Keratinocyte (primary cell): Measurements from ENCODE around the gene PRRC2C. TPM values are rescaled to one million over a fixed set of nuclear protein-coding genes. Genes with fewer than 3 reads are reported as not detected.
"Not testable (repeated sequence)": the region's sequence is repeated elsewhere in the genome, so short reads cannot be mapped to it uniquely, and the experiment has no call there.

Source experiments
- DNase-seq: peaks from one replicate; pipeline ENCODE4 v3.0.0-alpha.2; 2011; ENCODE audit warnings: low read depth, missing footprints, low spot score
- FAIRE-seq: peaks from 2 replicates; lab custom pipeline; 2011; peaks lifted over from hg19 to GRCh38; lab: Jason Lieb, UNC
- H2AFZ ChIP-seq: 2 replicates; pipeline ENCODE4 v1.6.0; 2012; ENCODE audit warnings: low read length, control low read depth, inconsistent platforms; ENCODE audit not compliant: control insufficient read depth
- H3K27ac ChIP-seq: 2 replicates; pipeline ENCODE4 v1.5.1; 2011; ENCODE audit warnings: low read length; ENCODE audit not compliant: control insufficient read depth, insufficient read depth
- H3K27me3 ChIP-seq: 3 replicates; pipeline ENCODE4 v1.6.0; 2011; ENCODE audit warnings: low read length; ENCODE audit not compliant: control insufficient read depth, insufficient read depth; ENCODE audit errors: extremely low read depth
- H3K36me3 ChIP-seq, 2 experiments: 2 replicates in 1 of 2; 3 replicates in 1 of 2; pipeline ENCODE4 v1.5.1; 2011; ENCODE audit warnings: low read length in 2 of 2, mild to moderate bottlenecking in 1 of 2; ENCODE audit not compliant: control insufficient read depth in 2 of 2, insufficient read depth in 2 of 2; ENCODE audit errors: extremely low read depth in 1 of 2
- H3K4me1 ChIP-seq: 3 replicates; pipeline ENCODE4 v1.5.1; 2011; ENCODE audit warnings: low read length; ENCODE audit not compliant: control insufficient read depth, insufficient read depth; ENCODE audit errors: extremely low read depth
- H3K4me2 ChIP-seq: 3 replicates; pipeline ENCODE4 v1.6.0; 2011; ENCODE audit warnings: low read depth, low read length; ENCODE audit not compliant: control insufficient read depth, insufficient read depth; ENCODE audit errors: extremely low read depth
- H3K4me3 ChIP-seq, 3 experiments: fragments of 200-600 bp in 1 of 3; sonication (generic) in 1 of 3; 2 replicates in 2 of 3; 3 replicates in 1 of 3; pipeline ENCODE4 v1.5.1; 2011 to 2016; ENCODE audit warnings: low read length in 3 of 3, mild to moderate bottlenecking in 3 of 3, control low read depth in 2 of 3, inconsistent platforms in 1 of 3, low read depth in 1 of 3, mixed read lengths in 1 of 3, mixed run types in 1 of 3, moderate library complexity in 1 of 3; ENCODE audit not compliant: control insufficient read depth in 2 of 3, insufficient read depth in 2 of 3; ENCODE audit errors: extremely low read depth in 1 of 3
- H3K79me2 ChIP-seq: 2 replicates; pipeline ENCODE4 v1.6.0; 2012; ENCODE audit warnings: low read length; ENCODE audit not compliant: control insufficient read depth, insufficient read depth
- H3K9ac ChIP-seq: 3 replicates; pipeline ENCODE4 v1.6.0; 2011; ENCODE audit warnings: low read length; ENCODE audit not compliant: control insufficient read depth, insufficient read depth; ENCODE audit errors: extremely low read depth
- H3K9me1 ChIP-seq: 3 replicates; pipeline ENCODE4 v1.6.0; 2011; ENCODE audit warnings: low read length; ENCODE audit not compliant: control insufficient read depth, insufficient read depth; ENCODE audit errors: extremely low read depth
- H3K9me3 ChIP-seq: 2 replicates; pipeline ENCODE4 v1.5.1; 2012; ENCODE audit warnings: low read depth, low read length; ENCODE audit not compliant: control insufficient read depth
- H4K20me1 ChIP-seq: 3 replicates; pipeline ENCODE4 v1.6.0; 2011; ENCODE audit warnings: low read length; ENCODE audit not compliant: control insufficient read depth, insufficient read depth; ENCODE audit errors: extremely low read depth
- EZH2 ChIP-seq: IDR thresholded peaks from one replicate; pipeline ENCODE4 v1.6.1; 2012; ENCODE audit warnings: inconsistent platforms, mild to moderate bottlenecking, low read length, moderate library complexity
- dilution Hi-C: fragments of 300-500 bp; cut with MboI; formaldehyde crosslinking; loops from one replicate; pipeline ENCODE4 v1.7.0; 2020; ENCODE audit warnings: low sequenced_read_pairs; ENCODE audit not compliant: extremely low pct_ligation_motif_present
- polyA minus RNA-seq, 3 experiments: library from RNA; depleted of rRNA, polyadenylated mRNA; stranded (reverse); fragments of >200 nt; gene quantifications; 1 replicate in 1 of 3; 2 replicates in 1 of 3; 3 replicates in 1 of 3; pipeline ENCODE4 v1.2.3, GENCODE V29; 2011
- polyA plus RNA-seq, 5 experiments: library from polyadenylated mRNA; depleted of rRNA in 3 of 5; stranded (reverse) in 3 of 5; stranded (forward) in 1 of 5; unstranded in 1 of 5; fragments of >200 nt; gene quantifications; 1 replicate in 1 of 5; 2 replicates in 3 of 5; 3 replicates in 1 of 5; pipeline versions ENCODE4 v1.2.1 to v1.2.3, GENCODE V29; 2011 to 2012; ENCODE audit warnings: missing spikeins in 2 of 5, low read depth in 1 of 5, low replicate concordance in 1 of 5
- TF ChIP-seq, protein P1 (sequence below), 3 experiments: IDR thresholded peaks in 1 of 3; conservative IDR thresholded peaks in 1 of 3; optimal IDR thresholded peaks in 1 of 3; 2 replicates in 2 of 3; 3 replicates in 1 of 3; pipeline versions ENCODE3 to v1.5.1; 2011; ENCODE audit warnings: low read length in 3 of 3, mild to moderate bottlenecking in 3 of 3, moderate library complexity in 2 of 3, control low read depth in 1 of 3, inconsistent platforms in 1 of 3; ENCODE audit not compliant: insufficient read depth in 2 of 3; ENCODE audit errors: extremely low read depth in 1 of 3

The PRRC2C gene
- 74.8 to 88.6 TPM (median 77.5 TPM) in 3 replicates for polyA plus RNA-seq
- polyA plus RNA-seq (2011; ENCODE audit: low read depth), result 117 TPM
- 35.3 and 60.0 TPM in 2 replicates for polyA plus RNA-seq (2011; cell fraction: cytosol; rRNA removed)
- 274 and 275 TPM in 2 replicates for polyA plus RNA-seq (2011; cell fraction: nucleus; rRNA removed)
- 72.2 and 86.9 TPM in 2 replicates for polyA plus RNA-seq (2012; ENCODE audit: low replicate concordance)
- polyA minus RNA-seq, result 73.6 to 167 TPM (median 110 TPM) in 3 replicates
- polyA minus RNA-seq (2011; cell fraction: cytosol; rRNA and poly(A)+ RNA removed), result 34.7 TPM
- polyA minus RNA-seq (2011; cell fraction: nucleus; rRNA and poly(A)+ RNA removed), result 158 and 307 TPM in 2 replicates

DNA sequence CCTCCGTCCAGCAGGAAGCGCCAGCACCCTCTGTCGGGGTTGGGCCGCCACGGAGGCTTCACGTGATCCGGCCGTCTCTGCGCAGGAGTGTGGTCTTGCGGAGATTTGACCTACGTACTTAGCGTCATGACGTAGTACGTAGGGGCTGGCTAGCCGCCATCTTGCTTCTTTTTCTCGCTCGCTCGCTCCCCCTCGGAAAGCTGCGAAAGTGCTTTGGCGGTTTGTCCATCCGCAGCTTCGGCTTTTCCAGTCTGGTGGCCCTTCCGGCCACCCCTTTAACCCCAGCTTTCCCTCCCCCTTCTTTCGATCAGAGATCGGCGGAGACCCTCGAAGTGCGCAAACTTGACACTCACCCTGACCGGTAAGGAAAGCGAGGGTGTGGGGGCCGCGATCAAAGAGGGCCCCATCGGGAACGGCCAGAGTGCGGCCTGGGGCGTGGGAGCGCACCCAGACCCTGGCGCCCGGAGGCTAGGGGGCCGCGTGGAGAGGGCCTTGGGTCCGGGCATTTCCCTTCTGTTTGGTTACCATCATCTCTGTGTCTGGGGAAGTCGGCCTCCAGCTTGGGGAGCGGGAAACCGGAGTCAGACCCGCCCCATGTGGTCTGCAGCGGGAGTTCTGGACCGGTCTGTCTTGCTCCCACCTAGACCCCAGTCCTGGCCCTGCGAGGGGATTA lies at the start of gene PRRC2C:
Gene PRRC2C, plus strand, starts transcription at position 156 of the 673 bp plus-strand sequence. CDS start 26,559 bp downstream, outside the sequence.
- Histone ChIP-seq H3K9me1 (no peaks in the 10 kb centered on the region), H3K4me2 (peak within 1 kb of the TSS; percentile 92), H3K36me3 (peaks cover 0 to 1% of the 10 kb centered on the region in 2 experiments), H3K79me2 (peaks cover 52% of the 10 kb centered on the region), H3K9ac (peak within 1 kb of the TSS; percentile 100), H3K27ac (peak within 1 kb of the TSS; percentile 99), H3K9me3 (no peaks in the 10 kb centered on the region), H3K4me3 (peak within 1 kb of the TSS; percentile 74 to 97 (median 93)), H3K27me3 (no peaks in the 10 kb centered on the region), H4K20me1 (peaks cover 25% of the 10 kb centered on the region), H3K4me1 (peaks cover 27% of the 10 kb centered on the region), H2AFZ (peak within 1 kb of the TSS; percentile 94)
- dilution Hi-C loops, result no loop called here
- no peak for TF ChIP-seq EZH2
- TF ChIP-seq, protein P1, sequence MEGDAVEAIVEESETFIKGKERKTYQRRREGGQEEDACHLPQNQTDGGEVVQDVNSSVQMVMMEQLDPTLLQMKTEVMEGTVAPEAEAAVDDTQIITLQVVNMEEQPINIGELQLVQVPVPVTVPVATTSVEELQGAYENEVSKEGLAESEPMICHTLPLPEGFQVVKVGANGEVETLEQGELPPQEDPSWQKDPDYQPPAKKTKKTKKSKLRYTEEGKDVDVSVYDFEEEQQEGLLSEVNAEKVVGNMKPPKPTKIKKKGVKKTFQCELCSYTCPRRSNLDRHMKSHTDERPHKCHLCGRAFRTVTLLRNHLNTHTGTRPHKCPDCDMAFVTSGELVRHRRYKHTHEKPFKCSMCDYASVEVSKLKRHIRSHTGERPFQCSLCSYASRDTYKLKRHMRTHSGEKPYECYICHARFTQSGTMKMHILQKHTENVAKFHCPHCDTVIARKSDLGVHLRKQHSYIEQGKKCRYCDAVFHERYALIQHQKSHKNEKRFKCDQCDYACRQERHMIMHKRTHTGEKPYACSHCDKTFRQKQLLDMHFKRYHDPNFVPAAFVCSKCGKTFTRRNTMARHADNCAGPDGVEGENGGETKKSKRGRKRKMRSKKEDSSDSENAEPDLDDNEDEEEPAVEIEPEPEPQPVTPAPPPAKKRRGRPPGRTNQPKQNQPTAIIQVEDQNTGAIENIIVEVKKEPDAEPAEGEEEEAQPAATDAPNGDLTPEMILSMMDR (optimal IDR thresholded peaks at IDR 0.05 in 1 of 3, IDR thresholded peaks at IDR 0.05 in 1 of 3, conservative IDR thresholded peaks at IDR 0.05 in 1 of 3; ENCODE audit: extremely low read depth in 1 of 3, insufficient read depth in 2 of 3, low read length in 3 of 3), result peak; percentile 77 to 92 (median 83)
- FAIRE-seq (peak; percentile 90), DNase-seq (peak; percentile 83)

DNA sequence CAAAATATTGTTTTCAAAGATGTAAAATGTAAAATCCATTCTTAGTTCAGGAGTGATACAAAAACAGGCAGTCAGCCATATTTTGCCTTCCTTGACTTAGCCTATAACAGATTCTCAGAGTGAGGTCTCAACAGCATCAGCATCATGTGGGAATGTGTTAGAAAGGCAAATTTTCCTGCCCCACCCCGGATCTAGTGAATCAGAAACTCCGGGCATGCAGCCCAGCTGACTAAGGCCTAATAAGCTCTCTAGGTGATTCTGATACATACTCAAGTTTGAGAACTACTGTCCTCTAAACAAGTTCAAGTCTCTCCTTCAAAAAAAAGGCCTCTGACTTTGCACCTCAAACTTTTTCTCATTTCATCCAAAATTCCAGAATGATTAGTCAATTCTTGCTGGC lies 46.9 kb upstream of the PRRC2C start:
- Histone ChIP-seq H3K27ac (peak overlapping the region; percentile 77), H3K4me3 (no peak overlapping the region), H3K36me3 (no peaks in the 10 kb centered on the region), H3K9me1 (no peaks in the 10 kb centered on the region), H3K27me3 (no peaks in the 10 kb centered on the region), H3K4me2 (peak overlapping the region; percentile 29), H3K9ac (no peak overlapping the region), H4K20me1 (no peaks in the 10 kb centered on the region), H2AFZ (no peak overlapping the region), H3K4me1 (peaks cover 34% of the 10 kb centered on the region), H3K9me3 (no peaks in the 10 kb centered on the region), H3K79me2 (no peaks in the 10 kb centered on the region)
- FAIRE-seq, result peak; percentile 90
- TF ChIP-seq, protein P1 (optimal IDR thresholded peaks at IDR 0.05 in 1 of 3, IDR thresholded peaks at IDR 0.05 in 1 of 3, conservative IDR thresholded peaks at IDR 0.05 in 1 of 3; ENCODE audit: extremely low read depth in 1 of 3, insufficient read depth in 2 of 3, low read length in 3 of 3), result no peak
- TF ChIP-seq EZH2, result no peak
- dilution Hi-C loops, result no loop called here
- peak; percentile 91 for DNase-seq

DNA sequence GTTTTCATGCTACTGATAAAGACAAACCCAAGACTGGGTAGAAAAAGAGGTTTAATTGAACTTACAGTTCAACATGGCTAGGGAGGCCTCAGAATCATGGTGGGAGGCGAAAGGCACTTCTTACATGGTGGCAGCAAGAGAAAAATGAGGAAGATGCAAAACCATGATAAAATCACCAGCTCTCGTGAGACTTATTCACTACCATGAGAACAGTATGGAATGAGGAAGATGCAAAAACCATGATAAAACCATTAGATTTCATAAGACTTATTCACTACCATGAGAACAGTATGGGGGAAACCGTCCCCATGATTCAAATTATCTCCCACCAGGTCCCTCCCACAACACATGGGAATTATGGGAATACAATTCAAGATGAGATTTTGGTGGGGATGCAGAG lies 45.1 kb upstream of the PRRC2C start:
- H3K4me1 ChIP-seq, result peaks cover 27% of the 10 kb centered on the region
- H3K79me2 ChIP-seq, H3K9me1 ChIP-seq, DNase-seq, FAIRE-seq, H4K20me1 ChIP-seq, H3K9me3 ChIP-seq, H3K4me3 ChIP-seq, H3K4me2 ChIP-seq, H2AFZ ChIP-seq, H3K27me3 ChIP-seq, dilution Hi-C loops, H3K9ac ChIP-seq, H3K27ac ChIP-seq, H3K36me3 ChIP-seq: not testable (repeated sequence)
